Spleen (tissue), 7 donors: ENCODE results near the gene NRCAM.

ENCODE experiments used
- CTCF ChIP-seq, 11 experiments: fragments of 200-600 bp in 7 of 11; fragments of 450-650 bp in 4 of 11; sonication (generic) in 4 of 11; IDR thresholded peaks in 8 of 11; conservative IDR thresholded peaks in 3 of 11; 1 replicate in 7 of 11; 2 replicates in 4 of 11; pipeline versions ENCODE4 v1.4.0 to v1.8.0; 2016 to 2021; ENCODE audit warnings: antibody characterized with exemption in 11 of 11, inconsistent platforms in 4 of 11, mild to moderate bottlenecking in 1 of 11
- POLR2A ChIP-seq, 3 donors: fragments of 450-650 bp; IDR thresholded peaks; one replicate each; pipeline ENCODE4 v1.5.1; 2017; ENCODE audit warnings: antibody characterized with exemption in 3 of 3, mild to moderate bottlenecking in 1 of 3
- POLR2AphosphoS5 ChIP-seq, 3 donors: sonication (generic); formaldehyde crosslinking; IDR thresholded peaks; one replicate each; pipeline ENCODE4 v1.5.1; 2017; ENCODE audit warnings: antibody characterized with exemption in 3 of 3
- donor health status: DM: no; HTN: no; CAD: no; lungs with moderate emphysema.
- donor health status: DM: no; HTN: no; CAD: no.
- donor health status: DM: no; HTN: no; CAD: no.

- no peak for TF ChIP-seq POLR2A (IDR thresholded peaks at IDR 0.05)
- no peak for TF ChIP-seq CTCF (IDR thresholded peaks at IDR 0.05 in 8 of 11, conservative IDR thresholded peaks at IDR 0.05 in 3 of 11)
- no peak for TF ChIP-seq POLR2AphosphoS5 (IDR thresholded peaks at IDR 0.05)
These were observed 120.8 kb downstream of the NRCAM start for GRCh38 chr7:108335269-108335918.
